Renal pelvis (tissue), 4 donors: ENCODE data around the gene GJA1. TPM values are rescaled to one million over a fixed set of nuclear protein-coding genes. Genes with fewer than 3 reads are reported as not detected.

Source experiments
- DNase-seq: peaks from one replicate; pipeline ENCODE4 v3.0.0-alpha.2; 2013
- polyA plus RNA-seq, 3 donors: library from polyadenylated mRNA; unstranded; fragments of 120-200 nt; gene quantifications; one replicate each; pipeline ENCODE4 v1.2.1, GENCODE V29; 2013; ENCODE audit not compliant: insufficient read length in 3 of 3

Gene GJA1
- polyA plus RNA-seq, 3 donors, result 51.7 to 58.5 (median 53.2) TPM

DNA sequence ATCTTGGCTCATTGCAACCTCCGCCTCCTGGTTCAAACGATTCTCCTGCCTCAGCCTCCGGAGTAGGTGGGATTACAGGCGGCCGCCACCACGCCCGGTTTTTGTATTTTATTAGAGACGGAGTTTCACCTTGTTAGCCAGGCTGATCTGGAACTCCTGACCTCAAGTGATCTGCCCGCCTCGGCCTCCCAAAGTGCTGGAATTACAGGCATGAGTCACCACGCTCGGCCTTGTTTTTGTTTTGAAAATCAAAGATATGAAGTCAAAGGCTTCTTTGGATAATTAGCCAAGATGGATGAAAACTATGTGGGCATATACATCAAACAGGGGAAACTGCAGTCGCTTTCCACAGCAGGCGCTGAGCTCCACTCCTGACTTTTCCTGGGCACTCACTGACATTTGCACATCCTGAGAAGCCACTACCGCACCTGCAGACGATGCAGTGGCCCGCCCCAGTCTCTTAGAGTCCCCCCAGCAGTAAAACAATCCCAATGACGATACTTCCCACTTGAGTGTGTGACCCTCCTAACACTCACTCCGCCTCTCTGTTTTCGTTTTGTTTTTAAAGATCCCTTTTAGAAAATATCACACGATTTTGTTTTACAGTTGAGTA, 44.1 kb downstream of the GJA1 start:
- no peak for DNase-seq

- no peak for DNase-seq
Measured at GRCh38 chr6:121480099-121480713, 44.8 kb downstream of the GJA1 start.

DNA sequence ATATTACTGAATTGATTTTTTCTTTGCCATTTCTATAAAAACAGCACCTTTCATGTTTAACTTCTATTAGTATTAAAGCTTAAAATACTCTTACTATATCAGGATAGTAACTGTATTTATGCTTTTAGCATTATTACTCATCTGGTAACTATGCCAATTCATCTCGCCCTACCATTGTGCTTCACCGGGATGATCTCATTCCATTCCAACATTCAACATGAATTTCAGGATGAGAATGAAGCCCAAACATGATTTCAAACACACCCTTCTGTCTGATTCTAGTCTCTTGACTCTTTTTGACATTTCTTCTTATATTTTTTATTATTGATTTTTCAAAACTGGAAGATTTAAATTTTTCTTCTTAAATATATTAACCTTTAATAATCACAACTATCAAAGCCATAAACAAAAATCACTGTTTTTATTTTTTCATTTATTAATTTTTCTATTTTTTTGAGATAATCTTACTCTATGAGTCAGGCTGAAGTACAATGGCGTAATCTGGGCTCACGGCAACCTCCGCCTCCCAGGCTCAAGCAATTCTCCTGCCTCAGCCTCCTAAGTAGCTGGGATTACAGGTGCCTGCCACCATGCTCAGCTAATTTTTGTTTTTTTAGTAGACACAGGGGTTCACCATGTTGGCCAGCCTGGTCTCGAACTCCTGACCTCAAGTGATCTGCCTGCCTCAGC, 46.7 kb downstream of the GJA1 start:
- no peak for DNase-seq

DNA sequence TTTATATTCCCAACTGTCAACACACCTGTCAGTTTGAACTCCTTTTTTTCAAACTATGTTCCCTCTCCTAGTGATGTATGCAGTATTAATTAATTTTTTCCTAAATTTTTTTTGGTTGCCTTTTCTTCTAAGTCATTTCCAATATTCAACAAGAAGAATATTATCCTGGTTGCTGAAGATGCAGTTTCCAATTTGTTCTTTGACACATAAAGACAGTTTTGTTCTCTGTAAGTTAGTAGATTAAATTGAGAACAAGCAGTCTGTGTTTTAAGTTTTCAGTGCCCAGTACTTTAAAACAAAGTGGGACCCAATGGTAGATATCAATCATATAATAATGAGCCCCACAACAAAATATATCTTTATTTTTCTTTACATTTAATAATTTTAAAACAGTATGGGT, 47.3 kb downstream of the GJA1 start:
- DNase-seq, result no peak

- DNase-seq, result peak; percentile 7
Measured at GRCh38 chr6:121485359-121485811, 49.9 kb downstream of the GJA1 start.

DNA sequence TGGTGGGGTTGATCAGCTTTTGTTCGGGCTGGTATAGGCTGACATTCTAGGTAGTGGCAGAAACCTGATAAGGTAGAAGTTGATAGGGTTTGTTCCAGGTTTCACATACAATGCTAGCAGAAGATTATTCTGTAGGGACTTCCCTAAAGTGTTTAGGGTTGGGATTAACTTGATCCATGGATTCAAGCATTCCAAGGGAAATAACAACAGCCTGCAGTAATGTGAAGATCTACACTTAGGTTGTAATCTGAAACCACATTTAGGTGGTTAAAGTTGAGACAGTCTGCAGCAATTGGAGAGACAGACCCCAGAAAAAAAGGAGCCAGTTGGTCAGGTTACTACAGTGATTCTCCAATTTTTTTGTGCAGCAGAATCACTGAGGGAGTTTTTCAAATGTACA, 56.1 kb downstream of the GJA1 start:
- DNase-seq, result no peak

- no peak for DNase-seq
Measured at GRCh38 chr6:121492536-121492935, 57.1 kb downstream of the GJA1 start.

DNA sequence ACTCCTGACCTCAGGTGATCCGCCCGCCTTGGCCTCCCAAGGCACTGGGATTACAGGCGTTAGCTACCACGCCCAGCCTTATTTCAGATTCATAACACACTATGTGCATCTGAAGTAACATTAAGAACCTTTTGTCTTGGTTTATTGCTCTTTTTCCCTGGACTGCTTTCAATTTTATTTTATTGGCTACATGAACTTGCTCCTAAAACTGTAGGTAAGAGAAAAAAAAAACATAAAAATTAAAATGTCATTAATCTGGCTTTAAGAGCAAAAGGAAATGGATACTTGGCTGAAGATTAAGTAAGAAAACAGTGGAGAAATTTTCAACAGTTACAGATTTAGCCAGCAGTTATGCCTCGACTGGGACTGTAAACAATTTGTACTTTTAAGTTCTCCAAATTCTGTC, 62.5 kb downstream of the GJA1 start:
- DNase-seq, result peak; percentile 16

GRCh38 chr6:121498481-121499276, 63.2 kb downstream of the GJA1 start:
- no peak for DNase-seq

Other genes starting within 250 kb of the GJA1 start
- 10 to 100 TPM; 10.1 to 15.9 (median 15.1) TPM for gene TBC1D32, start 101.2 kb upstream of the GJA1 start, polyA plus RNA-seq